Loucy (cell line): ENCODE measurements around the gene FOXO3.

Experiments
- CTCF ChIP-seq: fragments of 200-600 bp; sonication (generic); conservative IDR thresholded peaks from 2 replicates; pipeline ENCODE4 v1.5.1; 2014; ENCODE audit warnings: mild to moderate bottlenecking, antibody characterized with exemption, low read length
- EZH2phosphoT487 ChIP-seq: fragments of 200-600 bp; IDR thresholded peaks from 2 replicates; pipeline ENCODE4 v1.6.1; 2018; ENCODE audit warnings: antibody characterized with exemption, mild to moderate bottlenecking, moderate library complexity, borderline replicate concordance

- TF ChIP-seq CTCF (no peak), EZH2phosphoT487 (no peak)
These were observed 23.6 kb downstream of the FOXO3 start for GRCh38 chr6:108584323-108584722.
